Erythroblast (primary cell): ENCODE results near the gene SPN.
"Not testable (repeated sequence)": the region's sequence is repeated elsewhere in the genome, so short reads cannot be mapped to it uniquely, and the experiment has no call there.

Experiments
- GATA1 ChIP-seq: IDR thresholded peaks from 2 replicates; pipeline ENCODE4 v1.6.1; 2011; ENCODE audit warnings: low read depth, mild to moderate bottlenecking, control low read depth, low read length, moderate library complexity
- POLR2A ChIP-seq: IDR thresholded peaks from 2 replicates; pipeline ENCODE4 v1.6.1; 2011; ENCODE audit warnings: mild to moderate bottlenecking, low read length

GRCh38 chr16:29622738-29623137 is 40.3 kb upstream of the SPN start:
- TF ChIP-seq POLR2A, GATA1: not testable (repeated sequence)
